Activated CD8-positive, alpha-beta T cell treated with anti-CD3 and anti-CD28 coated beads for 36 hours (primary cell): ENCODE measurements around the gene IPO5. TPM values are rescaled to one million over a fixed set of nuclear protein-coding genes. Genes with fewer than 3 reads are reported as not detected.
"Not testable (repeated sequence)": the region's sequence is repeated elsewhere in the genome, so short reads cannot be mapped to it uniquely, and the experiment has no call there.

Experiments
- ATAC-seq: fragments of 200-7000 bp; cut with Tn5 transposase; one replicate; pipeline ENCODE4 v1.10.0; 2021; ENCODE audit warnings: mild to moderate bottlenecking, moderate library complexity
- CTCF ChIA-PET: fragments of 350-600 bp; sonication (Branson Sonifier 250); formaldehyde crosslinking; loops from one replicate; lab custom pipeline; 2021; ENCODE audit warnings: antibody characterized with exemption; lab: Charles Lee
- POLR2A ChIA-PET: fragments of 350-600 bp; sonication (Branson Sonifier 250); formaldehyde crosslinking; loops from one replicate; lab custom pipeline; 2021; ENCODE audit warnings: antibody characterized with exemption; lab: Charles Lee
- DNase-seq: peaks from one replicate; pipeline ENCODE4 v3.0.0-alpha.2; 2020
- H3K27ac Mint-ChIP-seq: one replicate; pipeline ENCODE4 v1.8.0; 2021; ENCODE audit warnings: mild to moderate bottlenecking, mixed read lengths
- H3K27me3 Mint-ChIP-seq: one replicate; pipeline ENCODE4 v1.8.0; 2021; ENCODE audit warnings: mixed read lengths
- H3K36me3 Mint-ChIP-seq: one replicate; pipeline ENCODE4 v1.8.0; 2021; ENCODE audit warnings: low read depth, mixed read lengths
- H3K4me1 Mint-ChIP-seq: one replicate; pipeline ENCODE4 v1.8.0; 2021; ENCODE audit warnings: low read depth, mixed read lengths
- H3K4me3 Mint-ChIP-seq: one replicate; pipeline ENCODE4 v1.8.0; 2021; ENCODE audit warnings: mild to moderate bottlenecking, moderate library complexity, mixed read lengths
- H3K9me3 Mint-ChIP-seq: one replicate; pipeline ENCODE4 v1.8.0; 2021; ENCODE audit warnings: mixed read lengths
- intact Hi-C: fragments of 100-400 bp; cut with micrococcal nuclease; formaldehyde crosslinking; loops from one replicate; pipeline ENCODE4 v1.10.0; 2022
- total RNA-seq, 2 experiments: library from RNA; stranded (reverse); gene quantifications; one replicate each; pipeline ENCODE4 v1.2.3, GENCODE V29; 2021
- TF ChIP-seq, protein P1 (sequence below): fragments of 200-600 bp; IDR thresholded peaks from one replicate; pipeline ENCODE4 v1.8.0; 2022; ENCODE audit warnings: antibody characterized with exemption, mild to moderate bottlenecking

The IPO5 gene
- total RNA-seq, 2 experiments from 2014 or later = 242 to 250 TPM

DNA sequence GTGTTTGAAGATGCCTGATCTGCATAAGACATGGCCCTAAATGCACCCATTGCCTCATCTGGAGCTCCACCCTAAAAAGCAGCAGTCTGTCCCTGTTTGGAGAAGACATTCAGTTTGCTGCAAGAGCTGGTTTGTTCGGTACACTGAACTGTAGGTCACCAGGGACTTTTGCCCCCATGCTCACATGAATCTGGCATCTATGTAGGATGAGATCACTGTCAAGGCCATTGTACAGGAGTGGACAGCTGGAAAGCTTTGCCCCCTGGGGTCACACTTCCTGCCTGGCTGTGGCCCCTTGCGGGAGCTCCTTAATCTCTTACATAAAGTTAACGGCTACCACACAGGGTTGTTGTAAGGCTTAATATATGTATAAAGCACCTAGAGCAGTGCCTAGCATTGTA is 73.0 kb downstream of the IPO5 start:
- ChIA-PET CTCF (no interaction called here), POLR2A (interaction anchor here (0.6 to 1.2 kb wide), 2 partner anchors 67 to 610 kb away, joined by 3 read pairs; no protein-coding TSS in a partner anchor)
- intact Hi-C loops = no loop called here
- ATAC-seq (no peak), DNase-seq (no peak)
- Mint-ChIP-seq H3K36me3 (peaks cover 11% of the 10 kb centered on the region), H3K4me1 (no peaks in the 10 kb centered on the region), H3K27ac (no peak overlapping the region), H3K4me3 (no peak overlapping the region), H3K9me3 (no peaks in the 10 kb centered on the region), H3K27me3 (no peaks in the 10 kb centered on the region)
- TF ChIP-seq, protein P1, sequence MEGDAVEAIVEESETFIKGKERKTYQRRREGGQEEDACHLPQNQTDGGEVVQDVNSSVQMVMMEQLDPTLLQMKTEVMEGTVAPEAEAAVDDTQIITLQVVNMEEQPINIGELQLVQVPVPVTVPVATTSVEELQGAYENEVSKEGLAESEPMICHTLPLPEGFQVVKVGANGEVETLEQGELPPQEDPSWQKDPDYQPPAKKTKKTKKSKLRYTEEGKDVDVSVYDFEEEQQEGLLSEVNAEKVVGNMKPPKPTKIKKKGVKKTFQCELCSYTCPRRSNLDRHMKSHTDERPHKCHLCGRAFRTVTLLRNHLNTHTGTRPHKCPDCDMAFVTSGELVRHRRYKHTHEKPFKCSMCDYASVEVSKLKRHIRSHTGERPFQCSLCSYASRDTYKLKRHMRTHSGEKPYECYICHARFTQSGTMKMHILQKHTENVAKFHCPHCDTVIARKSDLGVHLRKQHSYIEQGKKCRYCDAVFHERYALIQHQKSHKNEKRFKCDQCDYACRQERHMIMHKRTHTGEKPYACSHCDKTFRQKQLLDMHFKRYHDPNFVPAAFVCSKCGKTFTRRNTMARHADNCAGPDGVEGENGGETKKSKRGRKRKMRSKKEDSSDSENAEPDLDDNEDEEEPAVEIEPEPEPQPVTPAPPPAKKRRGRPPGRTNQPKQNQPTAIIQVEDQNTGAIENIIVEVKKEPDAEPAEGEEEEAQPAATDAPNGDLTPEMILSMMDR = no peak

- intact Hi-C loops = no loop called here
- Mint-ChIP-seq H3K27me3 (no peaks in the 10 kb centered on the region), H3K27ac (no peak overlapping the region), H3K4me1 (no peaks in the 10 kb centered on the region), H3K9me3 (no peaks in the 10 kb centered on the region), H3K36me3 (no peaks in the 10 kb centered on the region), H3K4me3 (no peak overlapping the region)
- ATAC-seq (no peak), DNase-seq (no peak)
- TF ChIP-seq, protein P1 = no peak
- POLR2A ChIA-PET = no interaction called here
- CTCF ChIA-PET = no interaction called here
Observed at GRCh38 chr13:98032168-98032567, 78.7 kb downstream of the IPO5 start.

DNA sequence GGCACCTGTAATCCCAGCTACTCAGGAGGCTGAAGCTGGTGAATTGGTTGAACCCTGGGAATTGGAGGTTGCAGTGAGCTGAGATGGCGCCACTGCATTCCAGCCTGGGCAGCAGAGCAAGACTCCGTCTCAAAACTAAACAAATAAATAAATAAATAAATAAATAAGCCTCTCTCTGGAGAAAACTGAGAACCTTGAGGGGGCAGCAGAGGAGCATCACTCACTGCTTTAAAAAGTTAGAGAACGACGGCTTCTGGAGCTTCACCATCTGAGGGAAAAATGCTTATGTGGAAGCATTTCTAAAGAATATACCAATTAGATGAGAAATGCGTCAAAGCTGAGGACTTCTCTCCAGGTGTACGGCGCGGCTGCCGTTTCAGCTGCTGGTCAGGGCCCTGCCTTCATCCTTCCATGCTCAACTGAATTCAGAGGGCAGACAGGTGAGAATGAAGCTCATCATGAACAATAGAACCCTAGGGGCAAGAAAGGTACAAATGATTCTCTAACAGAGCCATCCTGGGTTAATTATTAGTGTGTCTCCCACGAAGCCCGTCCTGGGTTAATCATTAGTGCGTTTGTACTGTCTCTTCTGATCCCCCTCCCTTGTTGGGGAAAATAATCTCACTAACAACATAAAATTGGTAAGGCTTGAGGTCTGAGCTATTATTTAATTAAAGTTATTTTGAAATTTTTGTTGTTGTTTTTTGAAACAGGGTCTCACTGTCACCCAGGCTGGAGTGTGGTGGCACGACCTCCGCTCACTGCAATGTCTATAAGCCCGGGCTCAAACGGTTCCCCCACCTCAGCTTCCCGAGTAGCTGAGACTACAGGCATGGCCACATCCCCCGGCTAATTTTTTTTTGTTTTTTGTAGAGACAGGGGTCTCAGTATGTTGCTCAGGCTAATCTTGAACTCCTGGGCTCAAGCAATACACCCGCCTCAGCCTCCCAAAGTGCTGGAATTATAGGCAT is 80.1 kb downstream of the IPO5 start:
- DNase-seq = no peak
- H3K27ac Mint-ChIP-seq = no peak overlapping the region
- no peak overlapping the region for H3K4me3 Mint-ChIP-seq
- no peaks in the 10 kb centered on the region for H3K4me1 Mint-ChIP-seq
- ChIA-PET CTCF (interaction anchor here (1.0 kb wide), 1 partner anchor 178 kb away, joined by 4 read pairs; no protein-coding TSS in a partner anchor), POLR2A (no interaction called here)
- no peak for ATAC-seq
- TF ChIP-seq, protein P1 = no peak
- H3K27me3 Mint-ChIP-seq = no peaks in the 10 kb centered on the region
- no peaks in the 10 kb centered on the region for H3K9me3 Mint-ChIP-seq
- intact Hi-C loops = no loop called here
- H3K36me3 Mint-ChIP-seq = no peaks in the 10 kb centered on the region

- intact Hi-C loops = no loop called here
- ChIA-PET CTCF (no interaction called here), POLR2A (interaction anchor here (0.5 kb wide), 1 partner anchor 162 kb away, joined by 3 read pairs; no protein-coding TSS in a partner anchor)
- H3K27ac Mint-ChIP-seq = no peak overlapping the region
- no peaks in the 10 kb centered on the region for H3K36me3 Mint-ChIP-seq
- no peaks in the 10 kb centered on the region for H3K9me3 Mint-ChIP-seq
- DNase-seq = no peak
- no peak for ATAC-seq
- H3K27me3 Mint-ChIP-seq = peaks cover 3% of the 10 kb centered on the region
- no peak overlapping the region for H3K4me3 Mint-ChIP-seq
- no peaks in the 10 kb centered on the region for H3K4me1 Mint-ChIP-seq
- TF ChIP-seq, protein P1 = no peak
Observed at GRCh38 chr13:98035373-98035772, 81.9 kb downstream of the IPO5 start.

- H3K36me3 Mint-ChIP-seq, ATAC-seq, H3K27ac Mint-ChIP-seq, DNase-seq, intact Hi-C loops, H3K4me1 Mint-ChIP-seq, CTCF ChIA-PET, H3K9me3 Mint-ChIP-seq, H3K4me3 Mint-ChIP-seq, H3K27me3 Mint-ChIP-seq, POLR2A ChIA-PET: not testable (repeated sequence)
Observed at GRCh38 chr13:98036564-98037302, 83.3 kb downstream of the IPO5 start.
